BLaER1 treated with 17β-estradiol and CSF1 and Interleukin-3, amounts not matched to agents 10 nM and 100 nM (cell line): ENCODE measurements around the gene RUNX1.

Experiments
- H3K27ac ChIP-seq, 11 experiments: shearing (Covaris generic); formaldehyde crosslinking; 2 replicates each; pipeline ENCODE4 v1.8.1; 2022
- H3K27me3 ChIP-seq, 11 experiments: shearing (Covaris generic); formaldehyde crosslinking; 2 replicates each; pipeline ENCODE4 v1.8.1; 2022
- H3K36me3 ChIP-seq, 11 experiments: shearing (Covaris generic); formaldehyde crosslinking; 2 replicates each; pipeline ENCODE4 v1.8.1; 2022
- H3K4me1 ChIP-seq, 10 experiments: shearing (Covaris generic); formaldehyde crosslinking; 2 replicates each; pipeline ENCODE4 v1.8.1; 2022
- H3K4me2 ChIP-seq, 11 experiments: shearing (Covaris generic); formaldehyde crosslinking; 2 replicates each; pipeline ENCODE4 v1.8.1; 2022
- H3K4me3 ChIP-seq, 10 experiments: shearing (Covaris generic); formaldehyde crosslinking; 2 replicates each; pipeline ENCODE4 v1.8.1; 2022
- H3K9ac ChIP-seq, 11 experiments: shearing (Covaris generic); formaldehyde crosslinking; 2 replicates each; pipeline ENCODE4 v1.8.1; 2022
- H3K9me3 ChIP-seq, 11 experiments: shearing (Covaris generic); formaldehyde crosslinking; replicated peaks in 1 of 11; 2 replicates each; pipeline ENCODE4 v1.8.1; 2022
- H4K20me1 ChIP-seq, 11 experiments: shearing (Covaris generic); formaldehyde crosslinking; 2 replicates each; pipeline ENCODE4 v1.8.1; 2022
- Cebpa-rat ChIP-seq, 11 experiments: shearing (Covaris generic); IDR thresholded peaks; 2 replicates each; pipeline ENCODE4 v1.8.1; 2022

RUNX1 gene

GRCh38 chr21:34826836-34827235 lies 222.3 kb downstream of the RUNX1 start:
- H3K27me3 ChIP-seq = no peaks in the 10 kb centered on the region
- peaks cover 0 to 97% (median 19%) of the 10 kb centered on the region in 10 experiments; a peak in 11 of 20 replicates for H3K4me1 ChIP-seq
- H3K9me3 ChIP-seq = no peaks in the 10 kb centered on the region
- H3K4me3 ChIP-seq = no peak overlapping the region
- H3K27ac ChIP-seq = peak overlapping the region in 1 of 11 experiments; percentile 9; a peak in 2 of 22 replicates
- H3K36me3 ChIP-seq = peaks cover 98 to 100% (median 100%) of the 10 kb centered on the region in 11 experiments
- no peak for TF ChIP-seq Cebpa-rat (IDR thresholded peaks at IDR 0.05)
- H4K20me1 ChIP-seq = peaks cover 44 to 100% (median 100%) of the 10 kb centered on the region in 11 experiments
- H3K4me2 ChIP-seq = peak overlapping the region in 3 of 11 experiments; percentile 33 to 71 (median 69); a peak in 4 of 22 replicates
- no peak overlapping the region for H3K9ac ChIP-seq

- Histone ChIP-seq H3K4me2 (peak overlapping the region in 2 of 11 experiments; percentile 33 to 71; a peak in 3 of 22 replicates), H3K36me3 (peaks cover 98 to 100% (median 100%) of the 10 kb centered on the region in 11 experiments), H3K27me3 (no peaks in the 10 kb centered on the region), H4K20me1 (peaks cover 45 to 100% (median 100%) of the 10 kb centered on the region in 11 experiments), H3K27ac (no peak overlapping the region), H3K9me3 (no peaks in the 10 kb centered on the region), H3K4me3 (no peak overlapping the region), H3K4me1 (peaks cover 0 to 97% (median 18%) of the 10 kb centered on the region in 10 experiments; a peak in 11 of 20 replicates), H3K9ac (no peak overlapping the region)
- no peak for TF ChIP-seq Cebpa-rat (IDR thresholded peaks at IDR 0.05)
These were observed 223.1 kb downstream of the RUNX1 start for GRCh38 chr21:34825948-34826548.

- TF ChIP-seq Cebpa-rat (IDR thresholded peaks at IDR 0.05) = no peak
- H3K4me2 ChIP-seq = no peak overlapping the region
- H3K4me1 ChIP-seq = peaks cover 0 to 96% (median 24%) of the 10 kb centered on the region in 10 experiments; a peak in 12 of 20 replicates
- H3K36me3 ChIP-seq = peaks cover 98 to 100% (median 100%) of the 10 kb centered on the region in 11 experiments
- peaks cover 46 to 100% (median 100%) of the 10 kb centered on the region in 11 experiments for H4K20me1 ChIP-seq
- no peak overlapping the region for H3K9ac ChIP-seq
- H3K9me3 ChIP-seq = no peaks in the 10 kb centered on the region
- no peak overlapping the region for H3K27ac ChIP-seq
- H3K4me3 ChIP-seq = no peak overlapping the region
- no peaks in the 10 kb centered on the region for H3K27me3 ChIP-seq
These were observed 224.0 kb downstream of the RUNX1 start for GRCh38 chr21:34825101-34825500.

GRCh38 chr21:34824314-34824713 lies 224.8 kb downstream of the RUNX1 start:
- Histone ChIP-seq H3K27ac (no peak overlapping the region), H3K9ac (no peak overlapping the region), H4K20me1 (peaks cover 51 to 100% (median 100%) of the 10 kb centered on the region in 11 experiments), H3K36me3 (peaks cover 98 to 100% (median 100%) of the 10 kb centered on the region in 11 experiments), H3K4me2 (peak overlapping the region in 1 of 11 experiments; percentile 16; a peak in 1 of 22 replicates), H3K9me3 (no peaks in the 10 kb centered on the region), H3K27me3 (no peaks in the 10 kb centered on the region), H3K4me1 (peaks cover 0 to 95% (median 29%) of the 10 kb centered on the region in 10 experiments; a peak in 13 of 20 replicates), H3K4me3 (no peak overlapping the region)
- TF ChIP-seq Cebpa-rat (IDR thresholded peaks at IDR 0.05) = no peak

- peaks cover 98 to 100% (median 100%) of the 10 kb centered on the region in 11 experiments for H3K36me3 ChIP-seq
- H3K27me3 ChIP-seq = no peaks in the 10 kb centered on the region; a peak in 1 of 22 replicates
- no peak overlapping the region for H3K9ac ChIP-seq
- H3K9me3 ChIP-seq = no peaks in the 10 kb centered on the region
- peaks cover 58 to 100% (median 100%) of the 10 kb centered on the region in 11 experiments for H4K20me1 ChIP-seq
- peaks cover 0 to 95% (median 42%) of the 10 kb centered on the region in 10 experiments; a peak in 15 of 20 replicates for H3K4me1 ChIP-seq
- H3K27ac ChIP-seq = peak overlapping the region in 2 of 11 experiments; percentile 3 to 35; a peak in 2 of 22 replicates
- TF ChIP-seq Cebpa-rat (IDR thresholded peaks at IDR 0.05) = no peak
- no peak overlapping the region for H3K4me3 ChIP-seq
- H3K4me2 ChIP-seq = 0 out of 22 replicates have a peak overlapping the region, but pooled peaks of 1 of the 11 experiments have one; percentile 0
These were observed 226.2 kb downstream of the RUNX1 start for GRCh38 chr21:34822942-34823341.

- no peak overlapping the region for H3K4me2 ChIP-seq
- no peak overlapping the region for H3K27ac ChIP-seq
- H3K9me3 ChIP-seq = no peaks in the 10 kb centered on the region
- H3K9ac ChIP-seq = no peak overlapping the region
- peaks cover 98 to 100% (median 100%) of the 10 kb centered on the region in 11 experiments for H3K36me3 ChIP-seq
- H3K27me3 ChIP-seq = no peaks in the 10 kb centered on the region; a peak in 1 of 22 replicates
- no peak for TF ChIP-seq Cebpa-rat (IDR thresholded peaks at IDR 0.05)
- H4K20me1 ChIP-seq = peaks cover 63 to 100% (median 100%) of the 10 kb centered on the region in 11 experiments
- peaks cover 4 to 95% (median 43%) of the 10 kb centered on the region in 10 experiments; a peak in 18 of 20 replicates for H3K4me1 ChIP-seq
- H3K4me3 ChIP-seq = no peak overlapping the region
These were observed 226.9 kb downstream of the RUNX1 start for GRCh38 chr21:34822168-34822567.

- Histone ChIP-seq H3K27ac (no peak overlapping the region), H4K20me1 (peaks cover 68 to 100% (median 100%) of the 10 kb centered on the region in 11 experiments), H3K36me3 (peaks cover 99 to 100% (median 100%) of the 10 kb centered on the region in 11 experiments), H3K4me1 (peaks cover 9 to 95% (median 47%) of the 10 kb centered on the region in 10 experiments; a peak in 19 of 20 replicates), H3K4me3 (no peak overlapping the region), H3K9me3 (no peaks in the 10 kb centered on the region), H3K27me3 (no peaks in the 10 kb centered on the region; a peak in 1 of 22 replicates), H3K4me2 (no peak overlapping the region), H3K9ac (no peak overlapping the region)
- TF ChIP-seq Cebpa-rat (IDR thresholded peaks at IDR 0.05) = no peak
These were observed 227.4 kb downstream of the RUNX1 start for GRCh38 chr21:34821717-34822116.

GRCh38 chr21:34820051-34820450 lies 229.1 kb downstream of the RUNX1 start:
- no peak overlapping the region for H3K27ac ChIP-seq
- peaks cover 99 to 100% (median 100%) of the 10 kb centered on the region in 11 experiments for H3K36me3 ChIP-seq
- no peaks in the 10 kb centered on the region; a peak in 1 of 22 replicates for H3K27me3 ChIP-seq
- H3K4me3 ChIP-seq = no peak overlapping the region
- 0 out of 22 replicates have a peak overlapping the region, but pooled peaks of 1 of the 11 experiments have one; percentile 12 for H3K4me2 ChIP-seq
- peaks cover 78 to 100% (median 100%) of the 10 kb centered on the region in 11 experiments for H4K20me1 ChIP-seq
- no peaks in the 10 kb centered on the region for H3K9me3 ChIP-seq
- H3K9ac ChIP-seq = no peak overlapping the region
- TF ChIP-seq Cebpa-rat (IDR thresholded peaks at IDR 0.05) = no peak
- peaks cover 25 to 97% (median 63%) of the 10 kb centered on the region in 10 experiments; a peak in 19 of 20 replicates for H3K4me1 ChIP-seq

- no peaks in the 10 kb centered on the region; a peak in 1 of 22 replicates for H3K27me3 ChIP-seq
- peaks cover 99 to 100% (median 100%) of the 10 kb centered on the region in 11 experiments for H3K36me3 ChIP-seq
- H3K4me2 ChIP-seq = peak overlapping the region in 2 of 11 experiments; percentile 12 to 24; a peak in 2 of 22 replicates
- H4K20me1 ChIP-seq = peaks cover 83 to 100% (median 100%) of the 10 kb centered on the region in 11 experiments
- H3K9me3 ChIP-seq = no peaks in the 10 kb centered on the region
- peaks cover 30 to 98% (median 69%) of the 10 kb centered on the region in 10 experiments for H3K4me1 ChIP-seq
- no peak for TF ChIP-seq Cebpa-rat (IDR thresholded peaks at IDR 0.05)
- no peak overlapping the region for H3K4me3 ChIP-seq
- H3K27ac ChIP-seq = no peak overlapping the region
- H3K9ac ChIP-seq = no peak overlapping the region
These were observed 229.6 kb downstream of the RUNX1 start for GRCh38 chr21:34819357-34819999.
